Putamen (tissue), 1 donor: Measurements from ENCODE around the gene GPX8.

Experiments used
- DNase-seq: peaks from one replicate; pipeline ENCODE4 v3.0.0-alpha.2; 2016; ENCODE audit warnings: low spot score

The GPX8 gene

GRCh38 chr5:55172051-55172899 is 12.3 kb downstream of the GPX8 start:
- DNase-seq, result peak; percentile 78

GRCh38 chr5:55172937-55173686 is 13.1 kb downstream of the GPX8 start, which contains the start of gene CDC20B:
TSS of gene CDC20B (minus strand) at chr5:55173177. CDS start at chr5:55173000, 177 bp downstream.
- peak; percentile 53 for DNase-seq

- no peak for DNase-seq
Observed at GRCh38 chr5:55173687-55174230, 13.8 kb downstream of the GPX8 start.

- DNase-seq, result no peak
Observed at GRCh38 chr5:55175781-55176175, 15.8 kb downstream of the GPX8 start.

GRCh38 chr5:55176176-55176818 is 16.3 kb downstream of the GPX8 start:
- DNase-seq, result no peak

GRCh38 chr5:55177078-55177477 is 17.1 kb downstream of the GPX8 start:
- no peak for DNase-seq

DNA sequence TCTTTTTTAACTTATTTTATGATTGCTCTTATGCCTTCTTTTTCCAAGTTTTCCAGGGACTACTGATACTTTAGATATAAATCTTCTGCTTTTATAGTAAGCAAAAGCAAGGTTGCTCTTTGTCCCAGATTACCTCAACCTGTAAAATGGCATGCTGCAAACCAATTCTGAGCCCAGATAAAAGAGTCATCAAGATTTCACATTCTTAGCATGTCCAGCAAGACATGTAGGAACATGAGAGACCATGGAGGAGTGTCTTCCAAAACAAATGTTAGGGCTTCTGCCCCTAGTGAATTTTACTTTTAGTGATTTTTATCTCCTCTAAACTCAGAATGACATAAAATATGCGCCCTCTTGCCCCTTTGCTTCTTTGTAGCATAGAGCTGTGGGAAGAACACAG is 20.0 kb downstream of the GPX8 start:
- DNase-seq, result no peak

DNA sequence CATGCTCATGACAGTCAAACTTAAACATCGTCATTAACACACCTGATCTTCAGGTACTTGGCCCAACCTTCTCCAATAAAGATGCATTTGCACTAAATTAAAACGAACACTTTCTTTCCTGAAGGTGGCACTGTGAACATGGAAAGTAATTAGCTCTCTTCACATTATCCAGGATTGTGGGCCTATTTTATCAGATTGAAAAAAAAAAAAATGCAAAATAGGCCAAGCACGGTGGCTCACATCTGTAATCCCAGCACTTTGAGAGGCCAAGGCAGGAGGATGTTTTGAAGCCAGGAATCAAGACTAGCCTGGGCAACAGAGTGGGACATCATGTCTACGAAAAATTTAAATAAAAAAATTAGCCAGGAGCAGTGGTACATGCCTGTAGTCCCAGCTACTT is 27.4 kb downstream of the GPX8 start:
- no peak for DNase-seq

- DNase-seq, result no peak
Observed at GRCh38 chr5:55188656-55189540, 28.9 kb downstream of the GPX8 start.

- DNase-seq, result no peak
Observed at GRCh38 chr5:55191165-55191564, 31.2 kb downstream of the GPX8 start.

DNA sequence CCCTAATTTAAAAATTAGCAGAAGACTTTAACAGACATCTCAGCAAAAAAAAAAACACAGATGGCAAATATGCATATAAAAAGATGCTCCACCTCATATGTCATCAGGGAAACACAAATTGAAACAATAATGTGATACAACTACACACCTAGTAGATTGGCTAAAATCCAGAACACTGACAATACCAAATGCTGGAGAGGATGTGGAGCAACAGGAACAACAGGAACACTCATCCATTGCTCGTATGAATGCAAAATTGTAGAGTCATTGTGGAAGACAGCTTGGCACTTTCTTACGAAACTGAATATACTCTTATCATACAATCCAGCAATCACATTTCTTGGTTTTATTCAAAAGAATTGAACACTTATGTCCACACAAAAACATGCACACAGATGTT is 45.0 kb downstream of the GPX8 start:
- DNase-seq, result no peak

DNA sequence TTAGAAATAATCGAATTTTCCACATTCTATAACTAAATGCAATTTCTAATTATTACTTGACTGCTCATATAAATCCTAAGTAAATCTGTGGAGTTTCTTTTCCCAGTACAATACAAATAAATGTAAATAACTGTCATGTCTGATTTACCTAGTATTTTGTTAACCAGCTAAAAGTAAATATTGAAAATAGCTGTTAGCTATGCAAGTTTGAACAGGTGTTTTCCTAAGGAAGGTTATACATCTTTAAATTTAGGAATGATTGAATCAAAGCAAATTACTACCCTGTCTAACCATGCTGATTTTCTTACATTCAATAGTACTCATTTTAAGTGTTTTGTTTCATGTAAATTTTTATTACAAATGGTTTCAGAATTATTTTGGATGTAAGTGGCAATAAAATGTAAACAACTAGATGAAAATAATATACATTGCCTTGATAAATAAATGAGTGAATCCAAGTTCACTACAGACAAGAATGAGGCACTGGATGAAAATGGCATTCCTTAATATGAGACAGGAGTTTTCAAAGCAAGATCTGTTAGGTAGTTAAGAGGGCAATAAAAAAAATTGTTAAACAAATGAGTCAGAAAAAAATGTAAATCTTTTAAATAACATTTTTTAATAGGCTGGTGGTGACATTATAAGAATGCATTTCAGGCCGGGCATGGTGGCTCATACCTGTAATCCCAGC is 51.4 kb downstream of the GPX8 start:
- no peak for DNase-seq
